G401.6 (cell line): ENCODE measurements around the gene OLIG3.

Experiments used
- FAIRE-seq: peaks from 2 replicates; lab custom pipeline; 2012; peaks lifted over from hg19 to GRCh38; lab: Jason Lieb, UNC

The OLIG3 gene

DNA sequence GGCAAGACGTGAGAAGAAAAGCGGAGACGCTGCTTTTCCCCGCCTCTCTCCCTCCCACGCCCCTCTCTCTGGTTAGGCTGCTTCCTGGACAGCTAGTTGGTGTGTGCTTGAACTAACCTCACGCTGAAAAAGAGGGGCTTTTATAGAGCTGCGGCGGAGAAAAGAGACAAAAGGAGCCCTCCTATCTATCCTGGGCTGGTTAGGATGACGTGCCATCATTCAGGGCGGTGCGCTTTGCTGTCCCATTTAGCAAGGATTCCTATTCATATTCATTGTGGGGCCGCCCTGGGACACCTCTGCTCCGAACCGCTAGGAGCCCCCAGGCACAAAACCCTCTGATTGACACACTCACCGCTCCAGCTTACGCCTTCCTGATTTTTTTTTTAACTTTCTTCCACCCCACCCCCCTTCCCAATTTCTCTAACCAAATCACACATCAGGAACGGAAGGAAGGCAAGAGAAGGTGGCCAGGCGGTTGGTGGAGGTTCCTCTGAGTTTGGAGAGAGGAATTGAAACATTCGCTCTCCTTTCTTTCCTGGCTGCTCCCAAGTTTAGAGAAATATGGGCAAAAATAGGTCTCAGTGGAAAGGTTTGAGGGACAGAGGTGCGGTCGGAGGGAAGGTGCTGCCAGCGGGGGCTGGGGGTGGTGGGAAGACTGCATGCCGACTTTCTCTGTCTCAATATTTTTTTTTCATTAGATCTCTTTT is at the start of gene OLIG3:
OLIG3 (minus strand) TSS at position 114 of the 707 bp plus-strand sequence. CDS start 224 bp downstream, outside the sequence.
- FAIRE-seq, result no peak

DNA sequence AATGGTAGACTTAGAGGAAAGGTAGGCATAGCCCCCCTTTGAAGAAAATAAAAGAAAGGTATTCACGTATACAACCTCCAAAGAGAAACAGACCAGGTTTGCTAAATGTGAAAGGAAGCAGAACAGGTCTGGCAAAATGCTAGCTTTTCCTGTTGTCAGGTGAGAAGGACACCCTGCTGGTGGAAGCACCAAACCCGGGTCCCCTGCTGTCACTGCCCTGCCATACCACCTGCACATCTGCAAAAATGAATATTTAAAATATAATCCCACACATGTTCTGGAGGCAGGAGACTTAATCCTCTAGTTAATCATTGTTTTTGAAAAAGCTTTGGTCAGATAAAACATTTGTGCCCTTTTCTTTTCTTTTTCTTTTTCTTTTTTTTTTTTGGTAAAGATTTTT is 48.9 kb upstream of the OLIG3 start:
- no peak for FAIRE-seq

GRCh38 chr6:137542713-137543112 is 48.5 kb upstream of the OLIG3 start:
- FAIRE-seq, result no peak

GRCh38 chr6:137541534-137542063 is 47.4 kb upstream of the OLIG3 start:
- no peak for FAIRE-seq

GRCh38 chr6:137536104-137536773 is 42.0 kb upstream of the OLIG3 start:
- no peak for FAIRE-seq

DNA sequence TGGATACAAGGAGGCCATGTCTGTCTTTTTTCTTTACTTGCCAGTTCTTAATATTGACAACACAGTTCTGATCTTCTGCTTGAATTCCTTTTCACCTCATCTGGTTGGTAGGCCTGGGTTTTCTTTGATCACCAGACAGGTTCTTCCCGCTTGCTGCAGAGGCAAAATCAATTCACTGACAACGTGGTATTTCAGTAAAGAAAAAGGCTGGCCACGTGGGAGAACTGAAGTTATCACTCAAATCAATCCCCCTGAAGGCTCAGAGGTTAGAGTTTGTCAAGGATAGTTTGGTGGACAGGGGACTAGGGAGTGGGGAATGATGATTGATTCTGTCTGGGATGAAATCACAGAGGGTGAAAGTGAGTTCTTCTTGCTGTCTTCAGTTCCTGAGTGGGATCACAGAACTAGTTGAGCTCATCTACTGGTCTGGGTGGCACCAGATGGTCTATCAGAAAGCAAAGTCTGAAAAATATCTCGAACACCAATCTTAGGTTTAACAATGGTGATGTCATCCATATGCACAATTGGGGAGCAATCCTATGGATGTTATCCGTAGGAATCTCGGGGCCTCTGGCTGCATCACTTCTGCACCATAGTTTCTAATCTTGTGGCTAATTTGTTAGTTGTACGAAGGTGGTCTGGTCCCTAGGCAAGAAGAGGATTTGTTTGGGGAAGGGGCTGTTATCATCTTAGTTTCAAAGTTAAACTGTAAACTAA is 37.3 kb upstream of the OLIG3 start:
- no peak for FAIRE-seq

DNA sequence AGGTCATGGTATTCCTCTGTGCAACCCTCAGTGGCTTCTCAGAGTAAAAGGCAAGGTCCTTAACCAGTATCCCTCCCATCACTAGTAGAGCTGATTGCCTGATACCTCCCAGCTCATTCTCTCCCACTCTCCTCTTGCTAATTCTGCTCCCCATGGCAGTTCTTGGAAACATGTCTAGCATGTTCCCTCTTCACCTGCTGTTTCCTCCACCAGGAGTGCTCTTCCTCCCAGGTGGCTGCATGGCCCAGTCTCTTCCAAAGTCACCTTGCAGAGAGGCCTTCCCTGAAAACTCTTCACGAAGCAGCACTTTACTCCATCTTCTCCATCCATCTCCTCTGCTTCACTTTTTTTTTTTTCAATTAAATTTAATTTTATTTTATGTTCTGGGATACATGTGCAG is 36.2 kb upstream of the OLIG3 start:
- no peak for FAIRE-seq

GRCh38 chr6:137522831-137523230 is 28.6 kb upstream of the OLIG3 start:
- FAIRE-seq, result no peak

- no peak for FAIRE-seq
Measured at GRCh38 chr6:137522198-137522798, 28.1 kb upstream of the OLIG3 start.

- no peak for FAIRE-seq
Measured at GRCh38 chr6:137520520-137520919, 26.3 kb upstream of the OLIG3 start.

GRCh38 chr6:137519629-137520176 is 25.5 kb upstream of the OLIG3 start:
- FAIRE-seq, result no peak

- no peak for FAIRE-seq
Measured at GRCh38 chr6:137518386-137518983, 24.3 kb upstream of the OLIG3 start.

DNA sequence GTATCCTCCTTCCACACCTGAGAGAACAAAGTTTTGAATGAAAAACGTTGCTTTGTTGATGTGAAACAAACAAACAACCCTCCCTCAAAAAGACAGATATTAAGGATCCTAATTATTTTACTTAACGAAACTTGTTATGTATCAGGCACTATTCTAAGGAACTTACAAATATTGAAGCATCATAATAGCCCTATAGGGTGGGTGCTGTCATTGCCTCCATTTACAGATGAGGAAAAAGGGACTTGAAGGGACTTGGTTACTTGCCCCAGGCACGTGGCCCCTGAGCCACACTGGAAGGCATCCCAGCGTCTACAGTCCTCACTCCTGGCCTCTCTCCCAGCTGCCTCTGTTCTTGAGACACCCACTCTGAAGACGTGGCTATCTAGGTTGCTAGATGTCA is 20.2 kb upstream of the OLIG3 start:
- no peak for FAIRE-seq

DNA sequence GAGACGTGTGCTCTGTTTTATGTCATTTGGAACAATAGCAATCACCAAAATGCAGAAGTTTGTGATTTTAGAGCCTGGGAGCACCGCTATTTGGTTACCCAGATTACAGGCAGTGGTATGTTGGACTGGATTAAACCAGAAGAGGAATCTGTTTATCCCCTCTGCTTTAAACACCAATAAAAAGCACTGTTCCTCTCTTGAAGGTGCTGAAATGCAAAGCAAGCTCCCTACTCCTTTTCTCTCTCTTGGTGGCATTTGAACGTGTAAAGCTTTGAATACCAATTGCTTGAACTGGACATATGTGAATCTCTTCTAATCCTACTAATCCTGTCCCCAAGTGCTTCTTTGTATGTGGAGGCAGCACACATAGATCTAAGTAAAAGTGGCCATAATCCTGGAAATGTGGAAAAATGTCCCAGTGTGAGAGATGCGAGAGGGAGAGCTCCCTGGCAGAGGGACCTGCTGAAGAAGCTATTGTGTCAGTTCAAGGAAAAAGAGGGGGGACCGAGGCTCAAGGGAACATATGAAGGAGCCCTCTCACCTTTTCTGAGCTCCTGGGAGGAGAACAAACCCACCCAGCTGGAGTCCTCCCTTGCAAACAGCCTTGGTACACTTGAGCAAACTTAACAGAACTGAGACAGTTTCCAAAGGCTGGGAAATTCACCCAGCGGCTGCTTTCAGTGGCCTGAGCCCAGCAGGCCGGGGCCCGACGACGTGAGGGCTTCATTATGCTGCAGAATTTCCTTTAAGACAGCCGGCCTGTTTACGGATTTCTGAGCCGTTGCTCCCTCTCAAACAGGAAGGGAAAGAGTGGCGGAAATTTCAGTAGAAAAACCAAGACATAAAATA is 18.8 kb upstream of the OLIG3 start:
- FAIRE-seq, result no peak

GRCh38 chr6:137510923-137511322 is 16.7 kb upstream of the OLIG3 start:
- no peak for FAIRE-seq

- no peak for FAIRE-seq
Measured at GRCh38 chr6:137498481-137499190, 4.4 kb upstream of the OLIG3 start.

- FAIRE-seq, result no peak
Measured at GRCh38 chr6:137497721-137498463, 3.7 kb upstream of the OLIG3 start.

DNA sequence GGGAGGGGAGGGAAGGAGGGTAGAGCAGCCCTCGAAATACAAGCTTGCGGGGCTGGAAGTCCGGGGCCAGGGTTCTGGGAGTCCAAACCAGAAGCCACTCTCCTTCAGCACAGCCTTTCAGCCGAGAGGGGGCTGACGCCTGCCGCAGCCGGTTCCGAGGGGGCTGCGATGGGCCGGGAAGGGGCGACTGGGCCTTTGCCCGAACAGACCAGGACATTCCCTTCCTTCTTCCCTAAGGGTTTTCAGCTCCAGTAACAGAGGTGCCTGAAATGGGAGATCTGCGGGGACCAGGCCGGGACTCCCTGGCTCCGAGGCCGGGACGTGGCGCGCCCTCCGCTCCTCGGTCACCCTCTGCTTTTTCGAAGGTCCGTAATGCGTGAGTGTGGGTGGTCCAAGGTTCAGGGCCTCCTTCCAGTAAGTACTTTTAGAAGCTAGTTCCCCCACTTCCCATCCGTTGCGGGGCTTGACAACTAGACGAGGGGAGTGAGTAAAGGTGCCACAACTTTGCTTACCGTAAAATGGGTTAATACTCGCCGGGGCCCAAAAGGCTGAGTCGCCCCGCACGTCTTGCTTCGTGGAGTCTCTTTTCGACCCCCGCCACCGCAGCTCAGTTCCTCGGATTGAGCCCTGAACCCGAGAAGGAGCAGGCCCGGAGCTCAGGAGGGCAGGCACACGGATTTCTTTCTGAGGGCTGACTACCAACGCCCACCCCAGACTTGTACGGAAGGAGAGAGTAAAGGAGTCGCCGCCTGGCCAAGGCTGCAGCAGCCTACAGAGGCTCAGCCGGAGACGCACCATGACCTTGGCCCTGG is 2.9 kb upstream of the OLIG3 start:
- FAIRE-seq, result no peak

DNA sequence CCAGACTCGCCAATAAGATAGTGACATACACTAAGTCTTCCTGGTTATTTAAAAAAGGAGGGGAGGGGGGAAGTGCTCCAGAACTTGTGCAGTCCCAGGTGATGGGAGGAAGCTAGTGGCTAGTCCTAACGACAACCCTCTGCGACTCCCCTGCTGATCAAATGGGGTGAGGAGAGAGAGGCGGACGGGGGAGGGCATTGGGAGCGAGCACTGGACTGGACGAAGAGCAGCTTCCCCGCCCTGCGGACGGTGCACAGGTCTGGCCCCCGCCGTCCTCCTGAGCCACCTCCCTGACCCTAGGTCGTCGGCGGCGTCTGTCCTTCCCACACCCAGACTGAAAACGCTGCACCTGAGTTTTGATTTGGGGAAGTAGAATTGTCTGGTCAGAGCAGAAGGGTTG is 2.2 kb upstream of the OLIG3 start:
- FAIRE-seq, result no peak
